Measurements from ENCODE around the gene THRB. TPM values are rescaled to one million over a fixed set of nuclear protein-coding genes. Genes with fewer than 3 reads are reported as not detected.
"Not testable (repeated sequence)": the region's sequence is repeated elsewhere in the genome, so short reads cannot be mapped to it uniquely, and the experiment has no call there.

THRB gene
- total RNA-seq, 1 donor from 2014 or later, result 22.8 TPM

GRCh38 chr3:24426896-24427295 is 67.8 kb downstream of the THRB start:
- no peaks in the 10 kb centered on the region for H3K27me3 ChIP-seq
- H3K4me3 ChIP-seq, result no peak overlapping the region
- TF ChIP-seq POLR2A (IDR thresholded peaks at IDR 0.05), result no peak
- no peak for TF ChIP-seq POLR2AphosphoS5 (IDR thresholded peaks at IDR 0.05; ENCODE audit: insufficient read depth in 1 of 2, low read depth in 1 of 2)
- TF ChIP-seq CTCF (IDR thresholded peaks at IDR 0.05), result no peak
- no peak overlapping the region for H3K27ac ChIP-seq
- H3K9me3 ChIP-seq, result no peaks in the 10 kb centered on the region
- intact Hi-C loops (cut with DNase I), result no loop called here
- no peak for DNase-seq (ENCODE audit: extremely low spot score in 2 of 2)
- H3K4me1 ChIP-seq, result no peaks in the 10 kb centered on the region
- no peaks in the 10 kb centered on the region for H3K36me3 ChIP-seq

- H3K4me1 ChIP-seq; H3K27ac ChIP-seq; H3K27me3 ChIP-seq; H3K36me3 ChIP-seq; H3K9me3 ChIP-seq; intact Hi-C loops (cut with DNase I); DNase-seq (ENCODE audit: extremely low spot score in 2 of 2); H3K4me3 ChIP-seq: not testable (repeated sequence)
Observed at GRCh38 chr3:24420829-24421228, 73.8 kb downstream of the THRB start.

- Histone ChIP-seq H3K4me1 (no peaks in the 10 kb centered on the region), H3K27ac (no peak overlapping the region), H3K36me3 (no peaks in the 10 kb centered on the region), H3K9me3 (no peaks in the 10 kb centered on the region), H3K4me3 (no peak overlapping the region), H3K27me3 (no peaks in the 10 kb centered on the region)
- intact Hi-C loops (cut with DNase I), result no loop called here
- TF ChIP-seq CTCF (IDR thresholded peaks at IDR 0.05) (no peak), POLR2A (IDR thresholded peaks at IDR 0.05) (no peak), POLR2AphosphoS5 (IDR thresholded peaks at IDR 0.05; ENCODE audit: insufficient read depth in 1 of 2, low read depth in 1 of 2) (no peak)
- DNase-seq (ENCODE audit: extremely low spot score in 2 of 2), result no peak
Observed at GRCh38 chr3:24420224-24420623, 74.4 kb downstream of the THRB start.

GRCh38 chr3:24419067-24419791 is 75.4 kb downstream of the THRB start:
- intact Hi-C loops (cut with DNase I), result no loop called here
- Histone ChIP-seq H3K9me3 (no peaks in the 10 kb centered on the region), H3K4me1 (no peaks in the 10 kb centered on the region), H3K27me3 (no peaks in the 10 kb centered on the region), H3K36me3 (no peaks in the 10 kb centered on the region), H3K4me3 (no peak overlapping the region), H3K27ac (no peak overlapping the region)
- TF ChIP-seq POLR2AphosphoS5 (IDR thresholded peaks at IDR 0.05; ENCODE audit: insufficient read depth in 1 of 2, low read depth in 1 of 2) (no peak), CTCF (IDR thresholded peaks at IDR 0.05) (no peak), POLR2A (IDR thresholded peaks at IDR 0.05) (no peak)
- no peak for DNase-seq (ENCODE audit: extremely low spot score in 2 of 2)

- no peaks in the 10 kb centered on the region for H3K9me3 ChIP-seq
- H3K4me3 ChIP-seq, result no peak overlapping the region
- TF ChIP-seq CTCF (IDR thresholded peaks at IDR 0.05), result no peak
- intact Hi-C loops (cut with DNase I), result no loop called here
- no peak overlapping the region for H3K27ac ChIP-seq
- no peaks in the 10 kb centered on the region for H3K36me3 ChIP-seq
- no peaks in the 10 kb centered on the region for H3K27me3 ChIP-seq
- H3K4me1 ChIP-seq, result no peaks in the 10 kb centered on the region
- no peak for DNase-seq (ENCODE audit: extremely low spot score in 2 of 2)
Observed at GRCh38 chr3:24417730-24418129, 76.9 kb downstream of the THRB start.

Measured in vagina (tissue), 2 donors.